BE2C (cell line): ENCODE results near the gene SIX3.

Experiments used
- DNase-seq: peaks from one replicate; pipeline ENCODE4 v3.0.0-alpha.2; 2020
- H3K27me3 ChIP-seq: fragments of 250-450 bp; sonication (Bioruptor Pico); 2 replicates; pipeline ENCODE4 v1.5.1; 2020; ENCODE audit warnings: mild to moderate bottlenecking
- H3K36me3 ChIP-seq: fragments of 250-450 bp; sonication (Bioruptor Pico); 2 replicates; pipeline ENCODE4 v1.5.1; 2020; ENCODE audit warnings: mild to moderate bottlenecking
- H3K4me1 ChIP-seq: fragments of 250-450 bp; sonication (Bioruptor Pico); 2 replicates; pipeline ENCODE4 v1.5.1; 2020
- H3K4me3 ChIP-seq: 2 replicates; pipeline ENCODE4 v1.5.1; 2011; ENCODE audit warnings: low read depth, low read length
- H3K9me3 ChIP-seq: fragments of 250-450 bp; sonication (Bioruptor Pico); 2 replicates; pipeline ENCODE4 v1.5.1; 2020
- TF ChIP-seq, protein P1 (sequence below): IDR thresholded peaks from 2 replicates; pipeline ENCODE4 v1.5.1; 2012; ENCODE audit warnings: mild to moderate bottlenecking, low read depth, low read length

SIX3 gene

GRCh38 chr2:44981714-44982108 lies 40.2 kb downstream of the SIX3 start:
- no peaks in the 10 kb centered on the region for H3K36me3 ChIP-seq
- no peaks in the 10 kb centered on the region for H3K27me3 ChIP-seq
- TF ChIP-seq, protein P1, sequence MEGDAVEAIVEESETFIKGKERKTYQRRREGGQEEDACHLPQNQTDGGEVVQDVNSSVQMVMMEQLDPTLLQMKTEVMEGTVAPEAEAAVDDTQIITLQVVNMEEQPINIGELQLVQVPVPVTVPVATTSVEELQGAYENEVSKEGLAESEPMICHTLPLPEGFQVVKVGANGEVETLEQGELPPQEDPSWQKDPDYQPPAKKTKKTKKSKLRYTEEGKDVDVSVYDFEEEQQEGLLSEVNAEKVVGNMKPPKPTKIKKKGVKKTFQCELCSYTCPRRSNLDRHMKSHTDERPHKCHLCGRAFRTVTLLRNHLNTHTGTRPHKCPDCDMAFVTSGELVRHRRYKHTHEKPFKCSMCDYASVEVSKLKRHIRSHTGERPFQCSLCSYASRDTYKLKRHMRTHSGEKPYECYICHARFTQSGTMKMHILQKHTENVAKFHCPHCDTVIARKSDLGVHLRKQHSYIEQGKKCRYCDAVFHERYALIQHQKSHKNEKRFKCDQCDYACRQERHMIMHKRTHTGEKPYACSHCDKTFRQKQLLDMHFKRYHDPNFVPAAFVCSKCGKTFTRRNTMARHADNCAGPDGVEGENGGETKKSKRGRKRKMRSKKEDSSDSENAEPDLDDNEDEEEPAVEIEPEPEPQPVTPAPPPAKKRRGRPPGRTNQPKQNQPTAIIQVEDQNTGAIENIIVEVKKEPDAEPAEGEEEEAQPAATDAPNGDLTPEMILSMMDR, result peak; percentile 92
- DNase-seq, result peak; percentile 83
- no peaks in the 10 kb centered on the region; the same call in 1 of the 2 replicates for H3K4me1 ChIP-seq
- H3K9me3 ChIP-seq, result no peaks in the 10 kb centered on the region
- H3K4me3 ChIP-seq, result no peak overlapping the region

DNA sequence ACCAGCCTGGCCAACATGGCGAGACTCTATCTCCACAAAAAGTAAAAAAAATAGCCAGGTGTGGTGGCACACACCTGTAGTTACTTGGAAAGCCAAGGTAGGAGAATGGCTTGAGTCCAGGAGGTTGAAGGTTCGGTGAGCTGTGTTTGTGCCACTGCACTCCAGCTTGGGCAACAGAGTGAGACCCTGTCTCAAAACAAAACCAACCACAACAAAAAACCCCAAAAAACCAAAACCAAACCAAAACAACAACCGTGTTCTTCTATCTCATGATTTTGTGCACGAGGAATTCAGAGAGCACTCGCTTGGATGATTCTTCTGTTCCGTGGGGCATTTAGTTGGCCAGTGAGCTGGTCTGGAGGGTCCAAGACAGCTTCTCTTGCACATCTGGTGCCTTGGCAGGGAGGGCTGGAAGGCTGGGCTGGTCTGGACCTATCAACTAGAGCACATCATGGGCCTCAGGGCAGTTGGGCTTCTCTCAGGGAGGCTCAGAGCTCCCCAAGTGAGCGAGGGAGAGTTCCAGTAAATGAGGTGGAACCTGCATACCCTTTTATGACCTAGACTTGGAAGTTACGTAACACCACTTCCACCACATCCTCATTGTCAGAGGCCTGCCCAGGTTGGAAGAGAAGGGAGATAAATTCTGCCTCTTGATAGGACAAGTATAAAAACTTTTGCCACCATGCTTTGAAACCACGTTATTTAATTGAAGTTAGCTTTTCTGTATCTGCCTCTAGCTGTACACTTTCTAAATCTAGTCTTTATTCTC lies 42.5 kb downstream of the SIX3 start:
- Histone ChIP-seq H3K27me3 (no peaks in the 10 kb centered on the region), H3K4me3 (no peak overlapping the region), H3K4me1 (no peaks in the 10 kb centered on the region; the same call in 1 of the 2 replicates), H3K36me3 (no peaks in the 10 kb centered on the region), H3K9me3 (no peaks in the 10 kb centered on the region)
- no peak for DNase-seq
- TF ChIP-seq, protein P1, result no peak

DNA sequence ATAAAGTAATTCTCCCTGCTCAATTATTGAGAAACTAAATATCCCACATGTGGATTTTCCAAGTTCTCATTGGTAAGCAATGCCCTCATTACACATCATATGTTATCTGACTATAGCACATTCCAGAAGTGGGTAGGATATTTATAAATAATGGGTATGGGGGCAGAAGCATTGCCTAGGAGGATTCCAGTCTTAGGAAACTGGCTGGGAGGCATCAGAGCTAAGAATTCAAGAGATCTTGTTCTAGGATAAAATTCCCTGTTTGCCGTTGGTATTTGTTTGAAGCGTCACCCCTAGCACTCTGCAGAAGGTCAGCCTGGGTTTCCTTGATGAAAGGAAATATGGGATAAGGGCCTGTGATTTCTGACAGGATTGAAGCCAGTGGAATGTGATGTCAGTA lies 47.7 kb downstream of the SIX3 start:
- Histone ChIP-seq H3K36me3 (no peaks in the 10 kb centered on the region), H3K27me3 (no peaks in the 10 kb centered on the region), H3K4me1 (no peaks in the 10 kb centered on the region), H3K9me3 (no peaks in the 10 kb centered on the region), H3K4me3 (no peak overlapping the region)
- DNase-seq, result no peak
- TF ChIP-seq, protein P1, result no peak

DNA sequence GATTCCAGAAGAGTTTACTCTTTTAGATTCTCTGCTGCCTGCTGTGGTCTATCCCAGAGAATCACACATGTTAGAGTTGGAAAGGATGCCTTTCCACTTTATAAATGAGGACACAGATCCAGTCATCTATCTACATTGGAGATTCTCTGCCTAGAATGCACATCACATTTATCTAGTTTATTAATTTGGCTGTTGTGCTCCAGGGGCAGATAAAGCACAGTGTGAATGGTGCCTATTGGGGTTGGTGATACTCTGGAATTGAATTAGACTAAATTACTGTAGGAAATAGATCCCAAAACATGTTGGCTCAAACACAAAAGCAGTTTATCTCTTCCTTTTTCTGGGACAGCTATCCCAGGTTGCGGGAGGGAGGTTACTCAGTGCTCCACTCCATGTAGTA lies 52.9 kb downstream of the SIX3 start:
- H3K4me3 ChIP-seq, result no peak overlapping the region
- DNase-seq, result no peak
- no peaks in the 10 kb centered on the region for H3K9me3 ChIP-seq
- TF ChIP-seq, protein P1, result no peak
- H3K4me1 ChIP-seq, result no peaks in the 10 kb centered on the region
- H3K27me3 ChIP-seq, result no peaks in the 10 kb centered on the region
- no peaks in the 10 kb centered on the region for H3K36me3 ChIP-seq
